NCI-H526 (cell line): Measurements from ENCODE around the gene NPY.
"Not testable (repeated sequence)": the region's sequence is repeated elsewhere in the genome, so short reads cannot be mapped to it uniquely, and the experiment has no call there.

Experiments
- DNase-seq, 2 experiments: peaks; one replicate each; lab custom pipeline; 2025; lab: John Stamatoyannopoulos, UW

The NPY gene

DNA sequence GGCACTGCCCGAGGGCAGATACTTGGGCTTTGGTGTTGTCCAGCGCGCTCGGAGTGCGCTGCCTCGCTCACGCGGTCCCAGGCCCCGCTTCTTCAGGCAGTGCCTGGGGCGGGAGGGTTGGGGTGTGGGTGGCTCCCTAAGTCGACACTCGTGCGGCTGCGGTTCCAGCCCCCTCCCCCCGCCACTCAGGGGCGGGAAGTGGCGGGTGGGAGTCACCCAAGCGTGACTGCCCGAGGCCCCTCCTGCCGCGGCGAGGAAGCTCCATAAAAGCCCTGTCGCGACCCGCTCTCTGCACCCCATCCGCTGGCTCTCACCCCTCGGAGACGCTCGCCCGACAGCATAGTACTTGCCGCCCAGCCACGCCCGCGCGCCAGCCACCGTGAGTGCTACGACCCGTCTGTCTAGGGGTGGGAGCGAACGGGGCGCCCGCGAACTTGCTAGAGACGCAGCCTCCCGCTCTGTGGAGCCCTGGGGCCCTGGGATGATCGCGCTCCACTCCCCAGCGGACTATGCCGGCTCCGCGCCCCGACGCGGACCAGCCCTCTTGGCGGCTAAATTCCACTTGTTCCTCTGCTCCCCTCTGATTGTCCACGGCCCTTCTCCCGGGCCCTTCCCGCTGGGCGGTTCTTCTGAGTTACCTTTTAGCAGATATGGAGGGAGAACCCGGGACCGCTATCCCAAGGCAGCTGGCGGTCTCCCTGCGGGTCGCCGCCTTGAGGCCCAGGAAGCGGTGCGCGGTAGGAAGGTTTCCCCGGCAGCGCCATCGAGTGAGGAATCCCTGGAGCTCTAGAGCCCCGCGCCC, at the start of gene NPY:
NPY (plus strand) TSS at position 294 of the 802 bp plus-strand sequence. CDS start 1,051 bp downstream, outside the sequence.
- DNase-seq = peak in 1 of 2 experiments; percentile 45

DNA sequence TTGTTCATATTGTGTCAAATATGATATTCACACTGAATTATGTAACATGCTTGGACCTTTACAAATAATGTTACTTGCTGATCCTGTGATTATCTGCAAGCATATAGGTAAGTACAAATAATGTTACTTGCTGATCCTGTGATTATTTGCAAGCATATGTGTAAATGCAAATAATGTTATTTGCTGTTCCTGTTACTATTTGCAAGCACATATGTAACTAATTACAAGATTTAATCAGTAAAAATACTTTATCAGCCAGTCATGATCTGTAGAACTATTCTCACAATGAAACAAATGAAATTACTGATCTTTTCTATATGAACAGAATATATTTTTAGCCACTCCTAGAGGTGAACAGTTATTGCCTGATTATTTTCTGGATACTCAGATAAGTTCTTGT, 44.7 kb upstream of the NPY start:
- DNase-seq = no peak

DNA sequence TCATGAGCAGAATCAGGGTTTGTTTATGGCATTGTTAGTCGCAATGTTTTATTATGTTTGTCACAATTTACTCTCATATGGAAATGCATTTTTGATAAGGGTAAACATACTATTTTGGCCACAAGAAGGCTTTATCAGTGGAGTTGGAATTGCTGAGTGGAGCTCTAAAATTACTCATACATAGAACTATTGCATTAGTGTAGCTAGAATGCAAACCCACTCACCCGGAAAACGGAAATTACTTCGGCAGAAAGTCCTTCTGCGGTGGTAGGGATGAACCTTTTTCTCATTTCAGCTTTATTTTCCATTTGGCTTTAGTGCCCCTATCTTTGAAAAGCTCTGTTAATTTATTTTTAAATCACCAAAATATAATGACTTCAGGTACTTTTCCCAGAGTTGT, 42.8 kb upstream of the NPY start:
- no peak for DNase-seq

DNA sequence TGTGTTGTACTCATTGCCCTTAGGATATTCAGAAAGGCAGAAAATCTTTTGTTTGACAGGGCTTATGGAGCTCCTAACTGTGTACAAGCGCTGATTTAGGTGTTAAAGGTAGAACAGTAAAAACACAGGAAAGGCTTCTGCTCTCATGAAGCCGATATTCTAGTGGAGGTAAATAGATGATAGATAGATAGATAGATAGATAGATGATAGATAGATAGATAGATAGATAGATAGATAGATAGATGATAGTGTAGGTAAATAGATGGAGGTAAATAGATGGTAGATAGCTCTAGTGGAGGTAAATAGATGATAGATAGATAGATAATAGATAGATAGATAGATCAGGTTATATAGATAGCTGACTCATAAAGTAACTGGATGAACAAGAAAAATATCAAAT, 39.4 kb upstream of the NPY start:
- no peak for DNase-seq

DNA sequence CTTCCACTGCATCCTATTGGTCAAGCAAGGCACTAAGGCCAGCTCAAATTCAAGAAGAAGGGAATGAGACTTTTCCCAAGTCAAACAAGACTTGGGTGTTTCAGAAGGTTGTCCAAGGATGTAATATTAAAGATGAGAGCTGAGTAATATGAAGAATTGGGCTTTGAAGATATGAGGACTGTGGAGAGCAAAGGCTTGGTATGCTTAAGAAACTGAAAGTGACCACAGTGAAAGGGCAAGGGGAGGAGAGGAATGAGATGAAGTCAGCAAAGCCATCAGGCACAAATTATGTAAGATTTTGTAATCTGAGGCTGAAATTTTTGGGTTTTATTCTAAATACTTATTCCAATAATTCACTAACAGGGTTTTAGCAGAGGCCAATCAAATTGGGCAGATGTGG, 38.6 kb upstream of the NPY start:
- no peak for DNase-seq

DNA sequence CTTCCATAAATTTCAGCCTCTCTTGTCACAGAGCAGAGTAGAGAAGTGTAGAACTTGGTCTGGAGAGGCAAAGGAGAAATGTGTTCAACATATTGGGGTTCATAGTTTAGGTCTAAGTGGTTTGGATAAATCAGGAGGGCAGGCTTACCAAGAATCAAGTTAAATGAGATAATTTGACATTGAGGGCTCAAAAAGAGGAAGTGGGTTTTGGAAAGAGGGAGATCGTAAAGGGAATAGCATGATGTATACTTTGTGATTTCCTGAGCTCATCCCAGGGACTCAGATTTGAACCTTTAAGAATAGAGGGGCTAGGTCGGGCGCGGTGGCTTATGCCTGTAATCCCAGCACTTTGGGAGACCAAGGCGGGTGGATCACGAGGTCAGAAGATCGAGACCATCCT, 34.7 kb upstream of the NPY start:
- DNase-seq = no peak

DNA sequence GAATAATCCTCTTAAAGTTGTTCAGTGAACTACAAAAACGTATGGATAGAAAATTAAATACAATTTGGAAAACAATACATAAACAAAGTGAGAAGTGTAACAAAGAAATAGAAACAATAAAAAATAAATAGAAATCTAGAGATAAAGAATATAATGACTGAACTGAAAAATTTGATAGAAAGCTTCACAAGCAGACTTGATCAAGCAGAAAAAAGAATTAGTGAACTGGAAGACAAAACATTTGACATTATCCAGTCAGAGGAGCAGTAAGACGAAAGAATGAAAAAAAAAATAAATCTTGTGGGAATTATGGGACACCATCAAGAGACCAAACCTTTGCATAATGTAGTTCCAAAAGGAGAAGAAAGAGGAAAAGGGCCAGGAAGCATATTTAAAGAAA, 32.4 kb upstream of the NPY start:
- no peak for DNase-seq

DNA sequence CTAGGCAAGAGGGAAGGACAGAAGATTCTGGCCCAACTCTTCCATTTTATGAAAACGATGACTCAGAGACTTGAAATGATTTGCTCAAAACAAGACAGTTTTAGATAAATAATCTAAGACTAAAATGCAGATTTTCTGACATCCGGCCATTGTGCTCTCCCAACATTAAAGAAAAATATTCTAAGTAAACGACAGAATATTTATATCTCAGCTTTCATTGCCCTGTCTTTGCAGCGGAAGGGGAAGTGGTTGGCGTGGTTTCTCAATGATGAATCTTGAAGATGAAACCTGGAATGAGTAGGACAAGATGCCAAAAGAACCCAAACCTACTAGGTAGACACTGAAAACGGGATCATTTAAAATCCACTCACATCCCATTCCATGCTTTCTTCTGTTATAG, 28.9 kb upstream of the NPY start:
- DNase-seq = no peak

DNA sequence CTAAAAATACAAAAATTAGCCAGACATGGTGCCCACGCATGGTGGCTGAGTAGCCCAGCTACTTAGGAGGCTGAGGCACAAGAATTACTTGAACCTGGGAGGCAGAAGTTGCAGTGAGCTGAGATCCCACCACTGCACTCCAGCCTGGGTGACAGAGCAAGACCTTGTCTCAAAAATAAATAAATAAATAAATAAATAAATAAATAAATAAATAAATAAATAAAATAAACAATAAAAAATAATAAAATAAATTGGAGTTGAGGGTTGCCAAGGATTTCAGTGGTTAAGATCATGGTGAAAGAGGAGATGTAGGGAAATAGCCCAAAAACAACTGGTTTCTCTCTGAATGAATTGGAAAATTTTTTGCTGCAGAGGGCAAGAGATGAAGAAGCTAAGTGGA, 25.7 kb upstream of the NPY start:
- not testable (repeated sequence) for DNase-seq

DNA sequence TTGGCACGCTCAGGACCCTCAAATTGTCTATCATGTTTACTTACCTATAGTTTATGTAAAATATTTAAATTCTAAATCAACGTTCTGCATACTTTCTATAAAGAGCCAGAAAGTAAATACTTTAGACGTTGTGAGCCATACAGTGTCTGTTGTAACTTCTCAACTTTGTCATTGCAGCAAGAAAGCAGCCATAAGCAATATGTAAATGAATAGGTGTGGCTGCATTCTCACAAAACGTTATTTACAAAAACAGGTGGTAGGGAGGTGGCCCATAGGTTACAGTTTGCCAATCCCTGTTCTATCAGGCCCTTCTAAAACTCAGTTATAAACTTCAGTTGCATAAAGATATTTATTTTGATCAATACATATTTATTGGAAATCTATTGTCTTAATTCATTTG, 12.1 kb upstream of the NPY start:
- no peak for DNase-seq

DNA sequence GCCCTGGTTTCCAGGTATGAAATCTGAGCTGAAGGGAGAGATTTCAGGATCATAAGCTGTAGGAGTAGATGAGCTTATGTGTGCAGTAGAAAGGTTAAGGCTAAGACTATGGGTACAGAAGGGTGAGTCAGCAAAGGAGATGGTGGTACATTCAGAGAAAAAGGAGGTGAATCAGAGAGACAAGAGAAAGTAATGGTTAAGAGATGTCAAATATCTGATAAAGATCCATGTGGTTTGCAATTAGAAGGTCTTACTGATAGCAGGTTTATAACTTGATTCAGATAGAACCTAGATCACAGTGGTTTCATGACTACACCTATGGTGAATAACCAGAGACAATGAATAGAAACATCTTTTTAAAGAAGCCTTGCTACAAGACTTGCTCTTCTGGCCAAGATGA, 4.5 kb upstream of the NPY start:
- no peak for DNase-seq

DNA sequence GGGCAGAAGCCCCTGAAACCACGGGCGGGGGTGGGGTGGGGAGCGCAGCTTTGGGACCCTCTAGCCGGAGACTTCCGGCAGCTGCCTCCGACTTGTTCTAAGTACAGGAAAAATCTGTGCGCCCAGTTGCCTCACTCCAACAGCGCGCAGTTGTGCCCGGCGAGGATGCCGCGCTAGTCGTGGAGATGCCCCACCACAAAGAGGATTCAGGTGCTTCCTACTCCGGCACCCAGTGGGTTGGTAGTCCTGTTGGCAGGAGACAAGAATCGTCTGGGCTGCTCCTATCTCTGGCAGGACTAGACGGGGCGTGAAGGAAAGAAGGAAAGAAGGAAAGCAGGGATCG, 465 bp upstream of the NPY start:
- peak in 1 of 2 experiments; percentile 15 for DNase-seq

DNA sequence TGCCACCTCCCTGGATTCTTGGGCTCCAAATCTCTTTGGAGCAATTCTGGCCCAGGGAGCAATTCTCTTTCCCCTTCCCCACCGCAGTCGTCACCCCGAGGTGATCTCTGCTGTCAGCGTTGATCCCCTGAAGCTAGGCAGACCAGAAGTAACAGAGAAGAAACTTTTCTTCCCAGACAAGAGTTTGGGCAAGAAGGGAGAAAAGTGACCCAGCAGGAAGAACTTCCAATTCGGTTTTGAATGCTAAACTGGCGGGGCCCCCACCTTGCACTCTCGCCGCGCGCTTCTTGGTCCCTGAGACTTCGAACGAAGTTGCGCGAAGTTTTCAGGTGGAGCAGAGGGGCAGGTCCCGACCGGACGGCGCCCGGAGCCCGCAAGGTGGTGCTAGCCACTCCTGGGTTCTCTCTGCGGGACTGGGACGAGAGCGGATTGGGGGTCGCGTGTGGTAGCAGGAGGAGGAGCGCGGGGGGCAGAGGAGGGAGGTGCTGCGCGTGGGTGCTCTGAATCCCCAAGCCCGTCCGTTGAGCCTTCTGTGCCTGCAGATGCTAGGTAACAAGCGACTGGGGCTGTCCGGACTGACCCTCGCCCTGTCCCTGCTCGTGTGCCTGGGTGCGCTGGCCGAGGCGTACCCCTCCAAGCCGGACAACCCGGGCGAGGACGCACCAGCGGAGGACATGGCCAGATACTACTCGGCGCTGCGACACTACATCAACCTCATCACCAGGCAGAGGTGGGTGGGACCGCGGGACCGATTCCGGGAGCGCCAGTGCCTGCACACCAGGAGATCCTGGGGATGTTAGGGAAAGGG, 913 bp downstream of the NPY start:
- no peak for DNase-seq

DNA sequence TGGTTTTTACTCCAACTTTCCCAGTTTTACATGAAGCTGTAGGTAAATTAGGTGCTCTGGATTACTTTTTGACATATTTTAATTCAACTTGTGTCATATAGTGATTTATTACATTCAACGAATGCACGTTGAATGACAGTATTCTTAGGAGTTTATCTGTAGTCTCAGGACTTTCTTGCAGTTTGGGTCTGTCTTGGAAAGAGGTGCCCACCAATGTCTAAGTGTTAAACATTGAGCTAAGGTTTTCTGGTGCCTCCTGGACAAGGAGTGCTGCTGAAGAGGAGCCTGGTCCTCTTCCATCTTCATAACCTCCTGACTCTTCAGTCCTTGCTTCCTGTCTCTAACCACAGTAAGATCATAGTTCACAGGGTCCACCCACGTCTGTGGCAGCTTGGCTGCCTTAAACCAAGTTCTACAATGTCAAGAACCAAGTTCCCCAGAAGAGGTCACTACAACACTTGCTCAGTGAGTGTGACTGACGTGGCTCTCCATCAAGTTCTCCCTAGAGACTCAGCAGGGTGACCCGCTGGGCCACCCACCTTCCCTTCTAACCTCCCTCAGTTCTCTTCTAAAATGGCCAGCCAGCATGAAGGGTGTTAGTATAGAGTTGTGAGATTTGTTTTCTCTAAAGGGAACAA, 6.1 kb downstream of the NPY start:
- DNase-seq = peak; percentile 33 to 75

DNA sequence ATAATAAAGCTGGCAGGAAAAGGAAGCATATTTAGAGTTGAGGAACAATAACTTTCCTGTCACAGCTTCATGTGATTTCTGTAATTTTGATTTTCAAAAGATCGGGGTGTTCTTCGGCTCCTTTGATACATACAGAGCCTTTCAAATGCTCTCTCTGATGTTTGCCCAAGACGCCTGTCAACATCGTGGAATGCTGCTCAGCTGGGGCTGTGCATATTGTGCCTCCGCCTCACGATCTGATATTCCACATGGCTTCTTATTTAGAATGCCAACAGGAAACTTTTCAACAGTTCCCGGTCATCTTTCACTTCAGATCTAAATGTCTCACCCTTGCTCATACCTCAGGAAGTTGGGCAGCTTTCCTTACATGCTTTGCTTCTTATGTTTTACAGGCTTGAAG, 7.3 kb downstream of the NPY start:
- DNase-seq = no peak

DNA sequence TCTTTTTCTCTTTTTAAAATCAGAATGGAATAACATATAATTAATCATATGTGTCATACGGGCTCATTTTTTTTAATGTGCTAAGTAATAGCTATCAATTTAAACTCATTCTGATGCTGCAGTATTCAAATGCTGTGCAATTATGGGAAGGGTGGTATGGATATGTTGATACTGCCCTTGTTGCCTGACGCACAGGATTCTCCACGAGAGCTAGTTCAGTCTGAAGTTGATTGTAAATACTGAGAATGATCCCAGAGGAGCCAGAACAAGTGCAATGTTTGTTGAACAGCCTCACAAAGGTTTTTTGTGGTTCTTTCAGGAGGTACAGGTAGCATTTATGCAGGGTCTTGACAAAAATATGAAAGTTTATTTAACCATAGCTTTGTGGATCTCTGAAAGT, 13.4 kb downstream of the NPY start:
- peak in 1 of 2 experiments; percentile 6 for DNase-seq

DNA sequence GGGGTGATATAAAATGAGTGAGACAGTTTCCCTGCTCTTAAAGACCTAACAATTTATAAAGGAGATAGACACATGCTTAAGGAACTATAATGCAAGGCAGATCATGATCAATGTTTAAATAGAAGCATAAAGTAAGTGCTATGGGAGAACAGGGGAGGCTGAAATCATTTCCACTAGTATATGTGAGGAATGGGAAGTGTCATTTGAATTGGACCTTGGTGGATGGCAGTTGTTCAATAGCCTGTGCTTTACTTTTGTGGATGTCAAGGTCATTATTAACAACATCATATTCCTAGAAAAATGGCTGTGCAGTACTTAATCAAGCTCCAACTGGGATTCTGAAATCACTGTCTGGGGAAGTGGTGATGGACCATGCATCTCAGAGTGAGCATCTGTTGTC, 14.7 kb downstream of the NPY start:
- no peak for DNase-seq

DNA sequence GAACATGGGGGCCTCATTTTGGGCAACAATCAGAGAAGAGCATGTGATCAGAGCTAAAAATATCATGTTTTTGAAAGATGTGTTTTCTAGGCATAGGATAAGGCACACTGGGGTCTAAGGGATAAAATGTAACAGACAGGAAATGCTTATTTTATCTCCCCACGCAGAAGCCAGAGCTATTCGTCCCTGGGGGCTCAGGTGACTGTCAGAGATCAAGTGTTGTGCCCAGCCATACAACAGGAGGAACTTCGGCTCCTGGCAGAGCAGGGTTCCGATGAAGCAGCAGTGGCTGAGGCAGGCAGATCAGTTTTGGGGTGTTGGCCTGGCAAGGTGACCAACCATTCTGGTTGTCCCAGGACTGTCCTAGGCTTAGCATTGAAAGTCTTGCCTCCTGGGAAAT, 15.2 kb downstream of the NPY start:
- no peak for DNase-seq

DNA sequence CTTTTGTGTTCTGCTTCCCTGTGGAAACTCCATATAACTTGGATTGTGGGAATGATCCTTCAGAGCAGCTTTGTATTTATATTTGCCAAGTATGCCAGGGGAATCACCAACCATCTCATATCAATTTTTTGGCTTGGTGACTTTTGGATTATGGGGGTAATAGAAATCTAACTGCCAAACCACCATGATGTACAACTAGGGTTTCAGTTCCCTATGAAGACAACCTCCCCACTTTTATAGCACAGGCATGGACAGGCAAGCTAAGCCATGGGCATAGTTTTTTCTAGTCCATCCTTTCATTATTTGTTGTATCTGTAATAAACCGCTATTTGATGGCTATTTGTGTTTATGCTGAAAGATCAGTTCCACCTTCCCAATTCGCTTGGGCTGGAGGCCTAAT, 17.7 kb downstream of the NPY start:
- no peak for DNase-seq

DNA sequence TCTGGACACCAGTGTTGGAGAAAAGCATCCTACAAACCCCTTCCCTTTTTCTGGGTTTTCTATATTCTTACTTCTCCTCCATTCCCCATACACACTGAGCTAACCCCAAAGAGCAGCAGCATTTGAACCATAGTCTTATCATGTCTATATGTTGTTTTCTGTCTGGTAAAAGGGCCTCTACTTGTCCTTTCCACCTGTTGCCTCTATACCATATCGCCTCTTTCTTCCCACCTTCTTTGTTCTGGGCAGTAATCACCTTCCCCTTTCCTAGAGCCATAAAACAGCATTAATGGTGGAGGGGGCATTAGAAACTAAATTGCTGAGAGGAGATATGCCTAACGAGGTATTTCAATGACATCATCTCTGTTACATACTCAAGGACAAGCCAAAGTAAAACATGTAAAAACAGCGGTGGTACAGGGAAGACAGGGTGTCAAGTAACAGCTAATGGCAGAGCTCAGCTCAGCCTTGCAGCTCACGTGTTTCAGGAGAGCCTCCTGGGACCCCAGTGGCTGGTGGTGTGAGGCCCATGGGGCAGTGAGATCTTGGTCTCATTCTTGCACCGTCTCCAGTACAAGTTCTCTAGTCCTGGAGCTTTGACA, 20.6 kb downstream of the NPY start:
- DNase-seq = no peak

DNA sequence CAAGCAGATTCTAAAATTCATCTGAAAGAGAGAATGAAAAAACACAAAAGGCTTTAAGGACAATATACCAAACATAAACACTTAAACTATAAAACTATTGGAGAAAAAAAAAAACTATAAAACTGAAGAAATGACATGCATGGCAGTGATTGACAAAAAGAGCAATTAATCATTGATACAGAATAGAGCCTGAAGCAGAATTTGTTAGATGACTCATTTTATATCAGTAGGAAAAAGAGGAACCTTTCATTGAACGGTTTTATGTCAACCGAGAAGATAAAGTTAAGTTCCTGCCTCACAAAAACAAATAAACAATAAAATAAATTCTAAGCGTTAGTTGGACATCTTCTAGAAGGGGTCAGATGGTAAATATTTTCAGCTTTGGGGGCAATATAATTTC, 23.3 kb downstream of the NPY start:
- DNase-seq = no peak

DNA sequence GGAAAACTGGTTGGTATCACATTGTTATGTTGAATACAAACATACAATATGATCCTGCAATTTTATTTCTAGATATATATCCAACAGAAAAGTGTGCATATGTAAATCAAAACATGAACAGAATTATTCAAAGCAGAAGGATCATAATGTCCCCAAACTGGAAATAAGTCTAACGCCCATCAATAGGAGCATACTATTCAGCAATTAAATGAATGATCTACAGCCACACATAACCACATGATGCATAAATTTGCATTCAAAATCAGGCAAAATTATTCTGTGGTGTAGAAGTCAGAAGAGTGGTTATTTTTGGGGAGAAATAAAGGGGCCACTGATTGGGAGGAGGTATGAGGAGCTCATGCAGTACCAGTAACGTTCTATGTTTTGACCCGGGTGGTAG, 28.6 kb downstream of the NPY start:
- peak; percentile 16 to 23 for DNase-seq

DNA sequence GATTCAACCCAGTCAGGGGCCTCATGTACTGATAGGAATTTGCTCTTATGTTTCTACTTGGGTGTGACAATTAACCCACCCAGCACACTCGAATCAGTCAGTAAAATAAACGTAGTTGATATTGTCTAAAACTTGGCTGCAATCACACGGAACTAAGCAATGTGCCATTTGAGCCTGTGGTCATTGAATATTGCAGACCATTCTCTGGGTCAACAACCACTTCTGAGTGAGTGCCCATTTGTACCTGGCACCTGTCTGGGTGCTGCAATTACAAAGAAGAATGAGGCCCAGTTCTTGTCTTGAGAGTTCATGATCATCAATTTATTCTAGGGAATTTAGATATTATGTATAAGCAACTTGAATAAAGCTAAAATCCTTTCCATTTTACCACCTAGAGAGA, 29.8 kb downstream of the NPY start:
- no peak for DNase-seq
